PFSK-1 (cell line): ENCODE results near the gene ZIC5.

Source experiments
- FOXP2 ChIP-seq: optimal IDR thresholded peaks from 2 replicates; pipeline ENCODE3; 2011; ENCODE audit warnings: borderline replicate concordance, control low read depth, inconsistent platforms; ENCODE audit not compliant: insufficient read depth; ENCODE audit errors: extremely low read length, extremely low read depth
- POLR2AphosphoS5 ChIP-seq: IDR thresholded peaks from 2 replicates; pipeline ENCODE4 v1.6.1; 2012; ENCODE audit warnings: low read depth, mild to moderate bottlenecking, control low read depth, low read length, moderate library complexity
- REST ChIP-seq, 2 experiments: IDR thresholded peaks; 2 replicates each; pipeline versions ENCODE4 v1.6.1 to v1.8.0; 2011 to 2012; ENCODE audit warnings: low read depth in 2 of 2, low read length in 2 of 2, control low read depth in 1 of 2, inconsistent platforms in 1 of 2, mild to moderate bottlenecking in 1 of 2, moderate library complexity in 1 of 2; ENCODE audit not compliant: insufficient read depth in 1 of 2
- SIN3A ChIP-seq: IDR thresholded peaks from 2 replicates; pipeline ENCODE4 v1.6.1; 2012; ENCODE audit warnings: mild to moderate bottlenecking, low read length, moderate library complexity, borderline replicate concordance; ENCODE audit not compliant: insufficient read depth
- TAF1 ChIP-seq: IDR thresholded peaks from 2 replicates; pipeline ENCODE4 v1.6.1; 2012; ENCODE audit warnings: low read length, control low read depth, borderline replicate concordance; ENCODE audit not compliant: insufficient read depth

The ZIC5 gene

GRCh38 chr13:99970651-99971575, 654 bp downstream of the ZIC5 start:
- TF ChIP-seq POLR2AphosphoS5 = no peak
- TF ChIP-seq FOXP2 = peak; percentile 16
- TF ChIP-seq SIN3A = peak; percentile 23; the same call in 1 of the 2 replicates

- TF ChIP-seq FOXP2 (no peak), REST (IDR thresholded peaks at IDR 0.05; ENCODE audit: insufficient read depth in 1 of 2, low read depth in 2 of 2, low read length in 2 of 2) (no peak), TAF1 (no peak), SIN3A (no peak; the same call in 1 of the 2 replicates), POLR2AphosphoS5 (no peak)
Measured at GRCh38 chr13:99969919-99970650, 1.5 kb downstream of the ZIC5 start.

- TF ChIP-seq POLR2AphosphoS5 = no peak
- no peak for TF ChIP-seq TAF1
- no peak for TF ChIP-seq SIN3A
- TF ChIP-seq FOXP2 = no peak
- no peak for TF ChIP-seq REST (IDR thresholded peaks at IDR 0.05; ENCODE audit: insufficient read depth in 1 of 2, low read depth in 2 of 2, low read length in 2 of 2)
Measured at GRCh38 chr13:99969453-99969918, 2.1 kb downstream of the ZIC5 start.

- TF ChIP-seq REST (IDR thresholded peaks at IDR 0.05; ENCODE audit: insufficient read depth in 1 of 2, low read depth in 2 of 2, low read length in 2 of 2) = no peak
- TF ChIP-seq POLR2AphosphoS5 = no peak
- TF ChIP-seq SIN3A = no peak
- no peak for TF ChIP-seq TAF1
- TF ChIP-seq FOXP2 = no peak
Measured at GRCh38 chr13:99968521-99969452, 2.8 kb downstream of the ZIC5 start.
